CD4-positive, alpha-beta T cell treated with Interleukin-6 for 4 hours (primary cell): Measurements from ENCODE around the gene COL9A1.

Experiments used
- DNase-seq: peaks from one replicate; pipeline ENCODE4 v3.0.0-alpha.2; 2020; ENCODE audit warnings: mixed read lengths

The COL9A1 gene

GRCh38 chr6:70168681-70169377 lies 134.1 kb downstream of the COL9A1 start:
- no peak for DNase-seq
